ENCODE results near the gene SRGAP3. TPM values are rescaled to one million over a fixed set of nuclear protein-coding genes. Genes with fewer than 3 reads are reported as not detected.

Gene SRGAP3
- total and polyA plus RNA-seq, 7 experiments from 2014 or later, result 1.4 to 6.0 (median 4.6) TPM

- Histone ChIP-seq H3K27me3 (ENCODE audit: control insufficient read depth in 2 of 2, insufficient read depth in 2 of 2, low read length in 2 of 2) (no peaks in the 10 kb centered on the region), H3K4me1 (ENCODE audit: control insufficient read depth in 2 of 2, insufficient read depth in 2 of 2, low read length in 2 of 2) (peaks cover 0 to 10% of the 10 kb centered on the region in 2 donors), H3K27ac (ENCODE audit: low read depth, low read length) (no peak overlapping the region), H3K36me3 (ENCODE audit: control insufficient read depth in 2 of 3, insufficient read depth in 3 of 3, low read length in 3 of 3) (no peaks in the 10 kb centered on the region), H3K4me3 (ENCODE audit: low read length) (no peak overlapping the region), H3K9me3 (ENCODE audit: control insufficient read depth in 2 of 3, low read length in 3 of 3) (no peaks in the 10 kb centered on the region)
- Mint-ChIP-seq H3K4me1 (peaks cover 0 to 22% (median 16%) of the 10 kb centered on the region in 7 donors), H3K9me3 (no peaks in the 10 kb centered on the region), H3K36me3 (peaks cover 0 to 11% (median 2%) of the 10 kb centered on the region in 5 donors), H3K27me3 (peaks cover 0 to 2% (median 0%) of the 10 kb centered on the region in 5 donors), H3K4me3 (no peak overlapping the region), H3K27ac (no peak overlapping the region)
- DNase-seq (no peak), ATAC-seq (no peak)
- ChIA-PET POLR2A (no interaction called here), CTCF (no interaction called here)
- intact Hi-C loops (cut with micrococcal nuclease), result no loop called here
Observed at GRCh38 chr3:9013782-9014563, 235.5 kb downstream of the SRGAP3 start.

GRCh38 chr3:9012521-9012920 is 236.9 kb downstream of the SRGAP3 start:
- no peak overlapping the region for H3K27ac ChIP-seq (ENCODE audit: low read depth, low read length)
- ChIA-PET CTCF (no interaction called here), POLR2A (no interaction called here)
- Mint-ChIP-seq H3K27ac (peak overlapping the region in 3 of 9 donors; percentile 6 to 54 (median 39)), H3K4me1 (peaks cover 0 to 22% (median 16%) of the 10 kb centered on the region in 7 donors), H3K27me3 (no peaks in the 10 kb centered on the region), H3K4me3 (no peak overlapping the region), H3K9me3 (peaks cover 0 to 3% (median 0%) of the 10 kb centered on the region in 11 donors), H3K36me3 (peaks cover 0 to 16% (median 7%) of the 10 kb centered on the region in 5 donors)
- DNase-seq (no peak), ATAC-seq (no peak)
- intact Hi-C loops (cut with micrococcal nuclease), result no loop called here
- no peaks in the 10 kb centered on the region for H3K27me3 ChIP-seq (ENCODE audit: control insufficient read depth in 2 of 2, insufficient read depth in 2 of 2, low read length in 2 of 2)
- no peaks in the 10 kb centered on the region for H3K36me3 ChIP-seq (ENCODE audit: control insufficient read depth in 2 of 3, insufficient read depth in 3 of 3, low read length in 3 of 3)
- H3K4me1 ChIP-seq (ENCODE audit: control insufficient read depth in 2 of 2, insufficient read depth in 2 of 2, low read length in 2 of 2), result peaks cover 0 to 10% of the 10 kb centered on the region in 2 donors
- H3K4me3 ChIP-seq (ENCODE audit: low read length), result no peak overlapping the region
- no peaks in the 10 kb centered on the region for H3K9me3 ChIP-seq (ENCODE audit: control insufficient read depth in 2 of 3, low read length in 3 of 3)

DNA sequence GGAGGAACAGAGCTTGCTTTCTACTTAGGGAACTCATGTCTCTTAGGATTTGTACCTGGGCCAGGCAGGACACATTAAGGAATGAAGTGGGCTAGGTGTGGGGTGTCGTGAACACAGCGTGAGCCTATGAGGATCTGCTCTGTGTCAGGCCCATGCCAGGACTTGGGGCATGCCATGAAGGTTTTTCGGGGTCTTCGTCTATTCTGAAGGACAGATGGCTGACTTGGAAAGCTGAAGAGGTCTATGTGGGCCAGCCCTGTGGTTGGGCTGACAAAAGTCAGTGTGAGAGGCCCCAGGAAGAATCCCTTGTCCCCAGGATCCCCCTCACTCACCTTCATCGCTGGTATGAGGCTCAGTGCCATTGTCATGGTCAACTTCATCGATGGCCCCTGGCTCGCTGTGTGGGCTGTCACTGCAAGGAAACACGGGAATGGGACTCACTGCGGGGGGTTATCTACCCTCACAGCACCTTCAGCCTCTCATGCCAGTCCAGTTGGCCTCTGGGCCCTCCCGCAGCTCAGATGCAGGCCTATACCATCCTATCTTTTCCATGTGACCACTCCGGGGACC is 239.4 kb downstream of the SRGAP3 start:
- intact Hi-C loops (cut with micrococcal nuclease), result no loop called here
- Histone ChIP-seq H3K27me3 (ENCODE audit: control insufficient read depth in 2 of 2, insufficient read depth in 2 of 2, low read length in 2 of 2) (no peaks in the 10 kb centered on the region), H3K27ac (ENCODE audit: low read depth, low read length) (no peak overlapping the region), H3K4me3 (ENCODE audit: low read length) (no peak overlapping the region), H3K4me1 (ENCODE audit: control insufficient read depth in 2 of 2, insufficient read depth in 2 of 2, low read length in 2 of 2) (peaks cover 0 to 10% of the 10 kb centered on the region in 2 donors), H3K9me3 (ENCODE audit: control insufficient read depth in 2 of 3, low read length in 3 of 3) (no peaks in the 10 kb centered on the region), H3K36me3 (ENCODE audit: control insufficient read depth in 2 of 3, insufficient read depth in 3 of 3, low read length in 3 of 3) (no peaks in the 10 kb centered on the region)
- ATAC-seq (no peak), DNase-seq (no peak)
- peaks cover 0 to 16% (median 7%) of the 10 kb centered on the region in 5 donors for H3K36me3 Mint-ChIP-seq
- H3K4me1 Mint-ChIP-seq, result peaks cover 0 to 22% (median 16%) of the 10 kb centered on the region in 7 donors
- H3K4me3 Mint-ChIP-seq, result no peak overlapping the region
- ChIA-PET POLR2A (no interaction called here), CTCF (no interaction called here)
- H3K27me3 Mint-ChIP-seq, result no peaks in the 10 kb centered on the region
- peaks cover 0 to 3% (median 0%) of the 10 kb centered on the region in 11 donors for H3K9me3 Mint-ChIP-seq
- no peak overlapping the region for H3K27ac Mint-ChIP-seq

- Mint-ChIP-seq H3K27me3 (no peaks in the 10 kb centered on the region), H3K4me1 (peaks cover 0 to 22% (median 16%) of the 10 kb centered on the region in 7 donors), H3K36me3 (peaks cover 0 to 16% (median 7%) of the 10 kb centered on the region in 5 donors), H3K4me3 (no peak overlapping the region), H3K27ac (no peak overlapping the region), H3K9me3 (peaks cover 0 to 3% (median 0%) of the 10 kb centered on the region in 11 donors)
- H3K27ac ChIP-seq (ENCODE audit: low read depth, low read length), result no peak overlapping the region
- POLR2A ChIA-PET, result no interaction called here
- H3K27me3 ChIP-seq (ENCODE audit: control insufficient read depth in 2 of 2, insufficient read depth in 2 of 2, low read length in 2 of 2), result no peaks in the 10 kb centered on the region
- CTCF ChIA-PET, result no interaction called here
- DNase-seq, result no peak
- no peak for ATAC-seq
- intact Hi-C loops (cut with micrococcal nuclease), result no loop called here
- no peaks in the 10 kb centered on the region for H3K36me3 ChIP-seq (ENCODE audit: control insufficient read depth in 2 of 3, insufficient read depth in 3 of 3, low read length in 3 of 3)
- peaks cover 0 to 10% of the 10 kb centered on the region in 2 donors for H3K4me1 ChIP-seq (ENCODE audit: control insufficient read depth in 2 of 2, insufficient read depth in 2 of 2, low read length in 2 of 2)
- no peaks in the 10 kb centered on the region for H3K9me3 ChIP-seq (ENCODE audit: control insufficient read depth in 2 of 3, low read length in 3 of 3)
- H3K4me3 ChIP-seq (ENCODE audit: low read length), result no peak overlapping the region
Observed at GRCh38 chr3:9008550-9009255, 240.7 kb downstream of the SRGAP3 start.

DNA sequence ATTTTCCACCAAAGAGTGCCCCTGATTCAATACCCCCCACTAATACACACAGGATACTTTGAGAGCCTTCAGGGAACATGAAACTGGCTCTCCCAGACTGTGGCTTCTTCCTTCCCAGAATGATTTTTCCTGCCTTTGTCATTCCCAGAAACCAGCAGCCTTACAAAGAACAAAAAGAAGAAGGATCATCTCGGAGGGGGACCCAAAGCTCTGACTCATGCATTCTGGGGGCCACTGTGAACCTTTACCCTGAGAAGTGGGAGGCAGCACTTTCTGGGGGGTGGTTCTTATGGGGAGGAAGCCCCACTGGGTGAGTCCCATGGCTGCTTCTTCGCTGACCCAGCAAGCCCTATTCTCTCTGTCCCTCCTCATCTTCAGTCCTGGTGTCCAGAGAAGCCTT is 241.5 kb downstream of the SRGAP3 start:
- intact Hi-C loops (cut with micrococcal nuclease), result no loop called here
- DNase-seq (no peak), ATAC-seq (no peak)
- Mint-ChIP-seq H3K9me3 (peaks cover 0 to 3% (median 0%) of the 10 kb centered on the region in 11 donors), H3K4me3 (no peak overlapping the region), H3K27ac (no peak overlapping the region), H3K27me3 (no peaks in the 10 kb centered on the region), H3K36me3 (peaks cover 0 to 14% (median 7%) of the 10 kb centered on the region in 5 donors), H3K4me1 (peaks cover 0 to 21% (median 16%) of the 10 kb centered on the region in 7 donors)
- Histone ChIP-seq H3K4me3 (ENCODE audit: low read length) (no peak overlapping the region), H3K27ac (ENCODE audit: low read depth, low read length) (no peak overlapping the region), H3K36me3 (ENCODE audit: control insufficient read depth in 2 of 3, insufficient read depth in 3 of 3, low read length in 3 of 3) (no peaks in the 10 kb centered on the region), H3K27me3 (ENCODE audit: control insufficient read depth in 2 of 2, insufficient read depth in 2 of 2, low read length in 2 of 2) (no peaks in the 10 kb centered on the region), H3K4me1 (ENCODE audit: control insufficient read depth in 2 of 2, insufficient read depth in 2 of 2, low read length in 2 of 2) (peaks cover 0 to 10% of the 10 kb centered on the region in 2 donors), H3K9me3 (ENCODE audit: control insufficient read depth in 2 of 3, low read length in 3 of 3) (no peaks in the 10 kb centered on the region)
- CTCF ChIA-PET, result no interaction called here
- POLR2A ChIA-PET, result no interaction called here

DNA sequence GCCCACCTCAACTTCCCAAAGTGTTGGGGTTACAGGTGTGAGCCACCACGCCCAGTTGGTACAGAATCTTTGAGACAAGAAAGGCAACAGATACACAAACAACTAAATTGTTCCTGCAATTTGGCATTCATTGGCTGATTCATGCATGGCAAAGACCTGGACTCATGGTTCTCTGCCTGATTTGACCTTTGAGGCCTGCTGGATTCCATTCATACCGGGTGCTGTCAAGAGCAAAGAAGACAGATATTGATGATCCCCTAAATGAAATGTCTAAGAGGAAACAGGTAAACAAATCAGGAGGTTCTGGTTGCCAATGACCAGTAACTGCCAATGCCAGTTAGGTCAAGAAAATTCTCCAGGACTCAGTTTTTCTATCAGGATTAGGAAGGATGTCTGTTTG is 242.2 kb downstream of the SRGAP3 start:
- H3K27me3 Mint-ChIP-seq, result no peaks in the 10 kb centered on the region
- peaks cover 0 to 5% of the 10 kb centered on the region in 2 donors for H3K4me1 ChIP-seq (ENCODE audit: control insufficient read depth in 2 of 2, insufficient read depth in 2 of 2, low read length in 2 of 2)
- H3K36me3 ChIP-seq (ENCODE audit: control insufficient read depth in 2 of 3, insufficient read depth in 3 of 3, low read length in 3 of 3), result no peaks in the 10 kb centered on the region
- no peak overlapping the region for H3K4me3 ChIP-seq (ENCODE audit: low read length)
- H3K9me3 Mint-ChIP-seq, result peaks cover 0 to 3% (median 0%) of the 10 kb centered on the region in 11 donors
- peaks cover 0 to 14% (median 10%) of the 10 kb centered on the region in 7 donors for H3K4me1 Mint-ChIP-seq
- ATAC-seq, result no peak
- no peak overlapping the region for H3K27ac Mint-ChIP-seq
- no peaks in the 10 kb centered on the region for H3K9me3 ChIP-seq (ENCODE audit: control insufficient read depth in 2 of 3, low read length in 3 of 3)
- ChIA-PET POLR2A (no interaction called here), CTCF (no interaction called here)
- H3K4me3 Mint-ChIP-seq, result no peak overlapping the region
- H3K27ac ChIP-seq (ENCODE audit: low read depth, low read length), result no peak overlapping the region
- H3K27me3 ChIP-seq (ENCODE audit: control insufficient read depth in 2 of 2, insufficient read depth in 2 of 2, low read length in 2 of 2), result no peaks in the 10 kb centered on the region
- intact Hi-C loops (cut with micrococcal nuclease), result no loop called here
- peaks cover 0 to 14% (median 7%) of the 10 kb centered on the region in 5 donors for H3K36me3 Mint-ChIP-seq
- no peak for DNase-seq
